D721Med (cell line): Measurements from ENCODE around the gene ASPN.

Experiments used
- DNase-seq: peaks from one replicate; pipeline ENCODE4 v3.0.0; 2011; ENCODE audit warnings: low spot score; ENCODE audit not compliant: insufficient read length
- FAIRE-seq: peaks from 2 replicates; lab custom pipeline; 2011; peaks lifted over from hg19 to GRCh38; lab: Jason Lieb, UNC
- TF ChIP-seq, protein P1 (sequence below): IDR thresholded peaks from 2 replicates; pipeline ENCODE4 v1.5.1; 2012; ENCODE audit warnings: mild to moderate bottlenecking, control low read depth; ENCODE audit not compliant: insufficient read depth; ENCODE audit errors: missing control alignments

ASPN gene

DNA sequence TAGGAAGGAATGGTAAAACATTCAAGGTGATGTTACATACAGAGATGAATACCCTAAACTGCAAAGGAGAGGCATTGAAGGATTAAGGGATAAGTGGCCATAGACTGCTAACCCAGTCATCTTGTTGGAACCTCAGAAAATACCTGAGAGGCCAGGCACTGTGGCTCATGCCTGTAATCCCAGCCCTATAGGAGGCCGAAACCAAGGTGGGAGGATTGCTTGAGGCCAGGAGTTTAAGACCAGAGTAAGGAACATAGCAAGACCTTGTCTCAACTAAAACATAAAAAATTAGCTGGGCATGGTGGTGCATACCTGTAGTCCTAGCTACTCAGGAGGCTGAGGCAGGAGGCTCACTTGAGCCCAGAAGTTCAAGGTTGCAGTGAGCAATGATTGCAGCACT lies 42.6 kb upstream of the ASPN start:
- FAIRE-seq (no peak), DNase-seq (no peak)
- TF ChIP-seq, protein P1, sequence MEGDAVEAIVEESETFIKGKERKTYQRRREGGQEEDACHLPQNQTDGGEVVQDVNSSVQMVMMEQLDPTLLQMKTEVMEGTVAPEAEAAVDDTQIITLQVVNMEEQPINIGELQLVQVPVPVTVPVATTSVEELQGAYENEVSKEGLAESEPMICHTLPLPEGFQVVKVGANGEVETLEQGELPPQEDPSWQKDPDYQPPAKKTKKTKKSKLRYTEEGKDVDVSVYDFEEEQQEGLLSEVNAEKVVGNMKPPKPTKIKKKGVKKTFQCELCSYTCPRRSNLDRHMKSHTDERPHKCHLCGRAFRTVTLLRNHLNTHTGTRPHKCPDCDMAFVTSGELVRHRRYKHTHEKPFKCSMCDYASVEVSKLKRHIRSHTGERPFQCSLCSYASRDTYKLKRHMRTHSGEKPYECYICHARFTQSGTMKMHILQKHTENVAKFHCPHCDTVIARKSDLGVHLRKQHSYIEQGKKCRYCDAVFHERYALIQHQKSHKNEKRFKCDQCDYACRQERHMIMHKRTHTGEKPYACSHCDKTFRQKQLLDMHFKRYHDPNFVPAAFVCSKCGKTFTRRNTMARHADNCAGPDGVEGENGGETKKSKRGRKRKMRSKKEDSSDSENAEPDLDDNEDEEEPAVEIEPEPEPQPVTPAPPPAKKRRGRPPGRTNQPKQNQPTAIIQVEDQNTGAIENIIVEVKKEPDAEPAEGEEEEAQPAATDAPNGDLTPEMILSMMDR: no peak

DNA sequence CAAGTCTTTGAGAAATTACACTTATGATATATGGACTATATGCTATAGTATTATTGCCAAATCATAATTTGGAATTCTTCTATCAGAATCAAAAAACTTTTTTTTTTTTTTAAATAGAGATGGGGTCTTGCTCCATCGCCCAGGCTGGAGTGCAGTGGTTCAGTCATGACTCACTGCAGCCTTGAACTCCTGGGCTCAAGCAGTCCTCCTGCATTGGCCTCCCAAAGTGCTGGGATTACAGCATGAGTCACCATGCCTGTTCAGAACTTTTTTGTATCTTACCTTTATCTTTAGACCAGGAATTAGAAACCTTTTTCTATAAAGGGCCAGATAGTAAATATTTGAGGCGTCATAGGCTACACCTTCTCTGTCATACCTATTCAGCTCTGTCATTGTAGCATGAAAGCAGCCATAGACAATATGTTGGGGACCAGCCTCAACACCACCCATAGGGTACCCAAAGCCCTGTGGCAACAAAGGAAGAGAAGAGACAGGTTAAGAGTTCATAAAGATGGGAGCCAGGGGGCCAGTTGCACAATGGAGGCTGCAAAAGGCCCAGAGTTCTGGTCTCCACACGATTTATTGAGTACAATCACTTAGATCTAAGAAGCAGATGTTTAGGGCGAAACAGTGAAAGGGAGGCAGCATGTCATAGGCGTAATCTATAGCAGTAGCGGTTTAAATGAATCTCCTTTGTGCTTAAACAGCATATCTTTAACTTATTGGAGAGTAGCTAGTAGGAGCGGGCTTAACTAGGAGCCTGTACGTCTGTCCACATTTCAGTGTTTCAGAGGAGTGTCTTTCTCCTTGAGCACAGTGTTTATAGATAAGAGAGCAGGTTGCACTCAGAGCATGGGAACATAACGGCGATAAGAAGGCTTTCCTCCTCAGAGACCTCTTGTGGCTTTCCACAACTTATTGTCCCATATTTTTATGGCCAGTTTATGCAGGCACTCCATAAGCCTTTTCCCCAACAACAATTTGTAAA lies 41.0 kb upstream of the ASPN start:
- FAIRE-seq (no peak), DNase-seq (no peak)
- TF ChIP-seq, protein P1: no peak

DNA sequence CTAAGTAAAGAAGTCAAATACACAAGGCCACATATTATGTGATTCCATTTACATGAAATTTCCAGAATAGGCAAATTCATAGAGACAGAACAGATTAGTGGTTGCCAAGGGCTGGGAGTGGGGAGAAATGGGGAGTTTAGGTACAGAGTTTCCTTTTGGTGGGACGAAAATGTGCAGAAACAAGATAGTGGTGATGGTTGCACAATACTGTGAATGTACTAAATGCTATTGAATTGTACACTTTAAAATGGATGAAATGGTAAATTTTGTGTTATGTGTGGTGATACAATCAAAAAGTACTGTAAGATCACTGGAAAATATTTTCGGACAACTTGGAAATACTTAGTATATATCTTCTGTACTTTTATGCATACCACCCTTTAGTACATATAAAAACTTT lies 38.5 kb upstream of the ASPN start:
- TF ChIP-seq, protein P1: no peak
- FAIRE-seq (no peak), DNase-seq (no peak)

DNA sequence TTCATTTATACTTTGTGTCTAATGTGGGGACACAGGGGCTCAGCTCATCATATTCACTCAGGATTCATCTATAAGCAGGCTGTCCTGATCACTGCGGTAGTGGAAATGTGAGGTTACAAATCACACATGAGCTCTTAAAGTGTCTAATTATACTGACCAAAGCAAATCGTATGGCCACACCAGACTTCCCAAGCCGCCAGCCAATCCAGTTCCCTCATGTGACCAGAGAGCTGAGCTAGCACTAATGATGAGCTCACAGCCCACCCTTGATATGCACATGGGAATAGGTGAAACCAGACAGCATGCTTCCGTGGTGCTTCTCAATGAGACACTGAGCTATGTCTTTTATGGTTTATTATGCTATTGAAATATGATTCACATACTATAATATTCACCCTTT lies 35.9 kb upstream of the ASPN start:
- DNase-seq (no peak), FAIRE-seq (no peak)
- TF ChIP-seq, protein P1: no peak

DNA sequence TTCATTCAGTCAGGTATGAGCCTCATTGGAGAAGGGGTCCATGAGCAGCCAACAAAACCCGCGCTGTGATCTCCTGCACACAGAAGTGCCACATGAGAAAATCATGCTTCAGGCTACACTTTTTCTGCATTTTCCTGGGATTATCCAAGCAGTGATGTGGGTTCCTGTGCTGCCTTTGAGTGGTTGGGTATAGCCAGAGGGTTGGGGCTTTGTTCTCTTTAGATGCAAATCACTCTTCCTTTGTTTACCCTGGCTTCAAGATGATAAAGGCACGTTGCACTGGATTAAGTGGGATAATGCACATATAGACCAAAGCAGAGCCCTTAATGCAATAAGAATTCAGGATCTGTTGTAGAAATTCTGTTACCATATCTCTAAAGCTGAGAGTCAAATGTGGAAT lies 34.7 kb upstream of the ASPN start:
- no peak for DNase-seq
- TF ChIP-seq, protein P1: no peak
- no peak for FAIRE-seq

DNA sequence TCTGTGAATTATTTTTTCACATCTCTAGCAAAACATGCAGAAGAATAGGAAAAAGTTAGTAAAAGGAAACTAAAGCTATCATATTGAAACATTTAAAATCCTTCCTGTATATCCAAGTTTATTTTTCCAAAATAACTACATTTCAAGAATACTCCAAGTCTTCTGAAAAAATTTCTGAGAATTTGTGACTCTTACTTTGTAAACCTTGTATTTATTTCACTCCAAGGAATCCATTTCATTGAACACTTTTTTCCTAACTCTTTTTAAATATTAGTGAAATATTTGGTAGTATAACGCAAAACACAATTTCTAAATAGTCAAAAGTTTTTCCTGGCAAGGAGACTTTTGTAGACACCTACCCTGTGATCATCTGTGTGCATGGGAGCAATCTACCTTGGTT lies 34.2 kb upstream of the ASPN start:
- DNase-seq: no peak
- FAIRE-seq: no peak
- TF ChIP-seq, protein P1: no peak

DNA sequence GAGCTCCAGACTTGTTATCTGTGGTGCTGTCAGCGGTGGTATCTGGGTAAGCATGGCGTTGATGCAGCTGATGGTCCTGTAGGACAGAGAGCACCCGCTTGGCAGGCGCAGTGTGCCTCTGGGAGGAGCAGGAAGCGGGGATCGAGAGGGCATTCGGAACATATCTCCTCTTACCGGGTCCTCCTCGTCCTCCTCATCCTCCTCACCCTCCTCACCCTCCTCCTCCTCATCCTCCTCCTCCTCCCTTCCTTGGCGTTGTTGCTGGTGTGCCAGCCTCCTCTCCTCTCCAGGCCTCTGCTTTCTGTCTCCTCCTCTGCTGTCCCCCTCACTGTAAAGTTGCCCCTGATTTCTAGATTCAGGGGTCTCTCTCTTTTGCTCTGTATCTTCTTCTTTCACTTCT lies 32.3 kb upstream of the ASPN start:
- no peak for DNase-seq
- TF ChIP-seq, protein P1: no peak
- no peak for FAIRE-seq
